Endothelial cell of umbilical vein (primary cell): ENCODE measurements around the gene TNFSF10. TPM values are rescaled to one million over a fixed set of nuclear protein-coding genes. Genes with fewer than 3 reads are reported as not detected.

Experiments used
- BruUV-seq: library from RNA; stranded (reverse); fragments of 400-500 nt; replicated peaks from 2 replicates; lab custom pipeline; 2021; lab: Mats Ljungman, UMichigan
- CTCF ChIA-PET: fragments of 300-600, 350-600 bp; sonication (Branson Sonifier 250); formaldehyde crosslinking; loops from one replicate; lab custom pipeline; 2021; ENCODE audit warnings: antibody characterized with exemption, inconsistent platforms; lab: Charles Lee
- POLR2A ChIA-PET: fragments of 300-600, 350-600 bp; sonication (Branson Sonifier 250); formaldehyde crosslinking; loops from one replicate; lab custom pipeline; 2021; ENCODE audit warnings: antibody characterized with exemption, inconsistent platforms; lab: Charles Lee
- DNase-seq: peaks from one replicate; pipeline ENCODE4 v3.0.0-alpha.2; 2011; ENCODE audit warnings: low read depth, low spot score
- FAIRE-seq: peaks from 2 replicates; lab custom pipeline; 2011; peaks lifted over from hg19 to GRCh38; lab: Jason Lieb, UNC
- H2AFZ ChIP-seq: 2 replicates; pipeline ENCODE4 v1.6.0; 2012; ENCODE audit warnings: low read depth, low read length, control low read depth, inconsistent platforms
- H3K27ac ChIP-seq: 2 replicates; pipeline ENCODE4 v1.5.1; 2011; ENCODE audit warnings: low read depth, mild to moderate bottlenecking, control low read depth, low read length, moderate library complexity; ENCODE audit not compliant: insufficient read depth
- H3K27me3 ChIP-seq, 2 experiments: 2 replicates each; pipeline versions ENCODE4 v1.6.0 to v1.6.1; 2011; ENCODE audit warnings: low read length in 2 of 2, mixed read lengths in 1 of 2; ENCODE audit not compliant: control insufficient read depth in 2 of 2, insufficient read depth in 2 of 2
- H3K36me3 ChIP-seq, 2 experiments: 2 replicates in 1 of 2; 3 replicates in 1 of 2; pipeline ENCODE4 v1.5.1; 2011; ENCODE audit warnings: low read length in 2 of 2, mild to moderate bottlenecking in 1 of 2, moderate library complexity in 1 of 2; ENCODE audit not compliant: control insufficient read depth in 2 of 2, insufficient read depth in 2 of 2; ENCODE audit errors: extremely low read depth in 1 of 2
- H3K4me1 ChIP-seq: 3 replicates; pipeline ENCODE4 v1.5.1; 2011; ENCODE audit warnings: mild to moderate bottlenecking, low read length; ENCODE audit not compliant: control insufficient read depth, insufficient read depth; ENCODE audit errors: extremely low read depth
- H3K4me2 ChIP-seq: 2 replicates; pipeline ENCODE4 v1.6.1; 2011; ENCODE audit warnings: low read length, control low read depth, mixed read lengths; ENCODE audit not compliant: insufficient read depth
- H3K4me3 ChIP-seq, 3 experiments: fragments of 200-600 bp in 1 of 3; sonication (generic), shearing (Covaris generic) in 1 of 3; replicated peaks in 1 of 3; 2 replicates each; pipeline ENCODE4 v1.5.1; 2011 to 2016; ENCODE audit warnings: control low read depth in 3 of 3, low read length in 3 of 3, mild to moderate bottlenecking in 2 of 3, inconsistent platforms in 1 of 3, low read depth in 1 of 3, moderate library complexity in 1 of 3; ENCODE audit not compliant: insufficient read depth in 1 of 3
- H3K79me2 ChIP-seq: 2 replicates; pipeline ENCODE4 v1.6.0; 2012; ENCODE audit warnings: low read length, inconsistent platforms; ENCODE audit not compliant: control insufficient read depth, insufficient read depth
- H3K9ac ChIP-seq: replicated peaks from 2 replicates; pipeline ENCODE3; 2011; ENCODE audit warnings: low read length, control low read depth; ENCODE audit not compliant: insufficient read depth; ENCODE audit errors: extremely low read depth
- H3K9me1 ChIP-seq: replicated peaks from 3 replicates; pipeline ENCODE4 v1.6.0; 2011; ENCODE audit warnings: mild to moderate bottlenecking, low read length; ENCODE audit not compliant: control insufficient read depth, insufficient read depth; ENCODE audit errors: extremely low read depth
- H3K9me3 ChIP-seq: replicated peaks from 2 replicates; pipeline ENCODE4 v1.5.1; 2012; ENCODE audit warnings: low read length, inconsistent platforms; ENCODE audit not compliant: control insufficient read depth, insufficient read depth
- H4K20me1 ChIP-seq: replicated peaks from 2 replicates; pipeline ENCODE3; 2011; ENCODE audit warnings: mild to moderate bottlenecking, low read length; ENCODE audit not compliant: control insufficient read depth, insufficient read depth; ENCODE audit errors: extremely low read depth
- CTCF ChIP-seq, 2 donors: IDR thresholded peaks; 1 replicate in 1 of 2; 2 replicates in 1 of 2; pipeline ENCODE4 v1.5.1; 2011; ENCODE audit warnings: low read length in 2 of 2, mild to moderate bottlenecking in 2 of 2, moderate library complexity in 2 of 2, control low read depth in 1 of 2, inconsistent platforms in 1 of 2, low read depth in 1 of 2; ENCODE audit not compliant: insufficient read depth in 1 of 2; ENCODE audit errors: extremely low read depth in 1 of 2
- EZH2 ChIP-seq: IDR thresholded peaks from 2 replicates; pipeline ENCODE4 v1.6.1; 2012; ENCODE audit warnings: borderline replicate concordance, low read depth, mild to moderate bottlenecking, moderate library complexity, low read length, inconsistent platforms; ENCODE audit not compliant: severe bottlenecking
- FOS ChIP-seq: IDR thresholded peaks from 2 replicates; pipeline ENCODE4 v1.6.1; 2011; ENCODE audit warnings: mild to moderate bottlenecking, low read length, moderate library complexity, borderline replicate concordance; ENCODE audit not compliant: insufficient read depth
- GATA2 ChIP-seq: IDR thresholded peaks from 2 replicates; pipeline ENCODE4 v1.7.0; 2011; ENCODE audit warnings: low read depth, mild to moderate bottlenecking, moderate library complexity, mixed read lengths, low read length; ENCODE audit not compliant: insufficient read length, insufficient read depth
- JUN ChIP-seq: IDR thresholded peaks from 2 replicates; pipeline ENCODE4 v1.6.1; 2011; ENCODE audit warnings: borderline replicate concordance, low read depth; ENCODE audit not compliant: insufficient read length, insufficient read depth
- MYC ChIP-seq: IDR thresholded peaks from one replicate; pipeline ENCODE4 v1.6.1; 2011; ENCODE audit warnings: mild to moderate bottlenecking, low read depth, low read length
- POLR2A ChIP-seq: IDR thresholded peaks from 2 replicates; pipeline ENCODE4 v1.6.1; 2012; ENCODE audit warnings: low read depth, mild to moderate bottlenecking, control low read depth, low read length
- POLR2AphosphoS5 ChIP-seq: IDR thresholded peaks from 2 replicates; pipeline ENCODE4 v1.6.1; 2012; ENCODE audit warnings: low read depth, mild to moderate bottlenecking, control low read depth, low read length, moderate library complexity; ENCODE audit not compliant: insufficient read depth
- dilution Hi-C: fragments of 300-500 bp; cut with MboI; formaldehyde crosslinking; loops from one replicate; pipeline ENCODE4 v1.15.0; 2019; ENCODE audit warnings: low sequenced_read_pairs; ENCODE audit not compliant: extremely low pct_ligation_motif_present
- intact Hi-C: fragments of 100-400 bp; cut with micrococcal nuclease; formaldehyde crosslinking; loops from one replicate; pipeline ENCODE4 v1.10.0; 2022
- polyA plus RNA-seq, 4 experiments: library from polyadenylated mRNA; depleted of rRNA in 3 of 4; stranded (reverse) in 3 of 4; unstranded in 1 of 4; fragments of >200 nt; gene quantifications; 2 replicates each; pipeline versions ENCODE4 v1.2.1 to v1.2.3, GENCODE V29; 2011 to 2012; ENCODE audit warnings: missing spikeins in 1 of 4
- total RNA-seq: library from RNA; stranded (reverse); gene quantifications from 2 replicates; pipeline ENCODE4 v1.2.3, GENCODE V29; 2021
- TF ChIP-seq, protein P1 (sequence below): IDR thresholded peaks from 2 replicates; pipeline ENCODE4 v1.6.1; 2011; ENCODE audit not compliant: insufficient read depth, insufficient read length

The TNFSF10 gene
- total and polyA plus RNA-seq, 2 donors (not counting 3 experiments of a cell fraction or from before 2014, with no cell fraction given), result 31.2 to 55.0 TPM

DNA sequence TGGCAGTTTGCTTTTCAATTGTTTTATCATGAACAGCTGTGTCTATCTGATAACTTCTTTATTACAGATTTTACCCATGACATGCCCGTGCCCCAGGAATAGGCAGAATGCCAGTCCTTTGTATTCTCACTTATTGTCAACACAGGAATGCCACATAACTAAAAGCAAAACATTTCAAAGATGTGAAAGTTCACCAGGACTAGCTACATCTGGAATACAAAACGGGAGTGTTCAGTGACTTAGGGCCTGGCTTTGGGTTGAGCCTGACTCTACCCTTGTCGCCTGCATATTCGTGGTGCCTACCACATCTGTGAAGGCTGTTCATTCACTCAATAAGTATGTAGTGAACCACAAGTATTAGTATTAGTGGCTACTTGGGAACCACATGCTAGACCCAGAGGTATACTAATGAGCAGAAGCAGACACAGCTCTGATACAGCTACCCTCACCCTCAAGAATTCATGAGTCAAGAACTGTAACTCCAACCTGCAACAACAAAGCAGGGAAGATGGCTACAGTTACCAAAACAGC is 2.9 kb downstream of the TNFSF10 start:
- no TSS peak for BruUV-seq
- Histone ChIP-seq H3K9me3 (no peaks in the 10 kb centered on the region), H2AFZ (peak overlapping the region; percentile 67), H3K9me1 (no peaks in the 10 kb centered on the region), H3K79me2 (no peaks in the 10 kb centered on the region), H3K27me3 (no peaks in the 10 kb centered on the region), H4K20me1 (no peaks in the 10 kb centered on the region), H3K4me1 (peaks cover 28% of the 10 kb centered on the region), H3K4me2 (peak overlapping the region; percentile 59), H3K27ac (peak overlapping the region; percentile 80), H3K4me3 (peak overlapping the region in 1 of 3 experiments; percentile 7), H3K36me3 (no peaks in the 10 kb centered on the region), H3K9ac (peak overlapping the region; percentile 36)
- POLR2A ChIA-PET, result interaction anchor here (0.6 to 0.9 kb wide), 2 partner anchors 74 to 75 kb away, joined by 3 to 9 read pairs; no protein-coding TSS in a partner anchor
- DNase-seq (peak; percentile 97), FAIRE-seq (peak; percentile 80)
- TF ChIP-seq JUN (peak; percentile 51), POLR2A (peak; percentile 29), POLR2AphosphoS5 (no peak)
- CTCF ChIA-PET, result interaction anchor here (1.2 to 2.8 kb wide), 7 partner anchors 10 to 148 kb away, joined by 4 to 17 read pairs (median 5); no protein-coding TSS in a partner anchor
- intact Hi-C loops, result no loop called here
- dilution Hi-C loops, result no loop called here

DNA sequence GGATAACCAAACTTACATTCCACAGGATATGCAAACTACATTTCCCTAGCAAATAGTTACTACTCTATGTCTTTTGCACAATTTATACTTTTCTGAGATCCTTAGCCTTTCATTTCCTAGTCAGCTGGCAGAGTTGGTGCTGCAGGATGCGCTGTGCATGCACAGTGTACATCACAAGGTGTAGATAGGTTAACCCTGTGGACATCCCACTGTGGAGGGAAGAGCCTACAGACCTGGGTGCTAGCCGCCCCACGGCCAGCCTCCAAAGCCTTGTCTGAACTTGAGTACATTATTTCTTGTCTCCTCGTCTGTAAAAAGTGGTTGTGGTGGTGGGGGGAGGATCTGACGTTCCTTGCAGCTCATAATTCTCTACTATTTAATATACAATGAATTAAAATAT is 3.5 kb downstream of the TNFSF10 start:
- Histone ChIP-seq H2AFZ (no peak overlapping the region), H3K4me3 (no peak overlapping the region), H3K79me2 (no peaks in the 10 kb centered on the region), H3K9me3 (no peaks in the 10 kb centered on the region), H3K36me3 (no peaks in the 10 kb centered on the region), H3K9ac (no peak overlapping the region), H3K4me2 (peak overlapping the region; percentile 59), H3K4me1 (peaks cover 31% of the 10 kb centered on the region), H4K20me1 (no peaks in the 10 kb centered on the region), H3K9me1 (no peaks in the 10 kb centered on the region), H3K27ac (peak overlapping the region; percentile 80), H3K27me3 (no peaks in the 10 kb centered on the region)
- no TSS peak for BruUV-seq
- dilution Hi-C loops (no loop called here), intact Hi-C loops (no loop called here)
- FAIRE-seq (no peak), DNase-seq (no peak)
- TF ChIP-seq CTCF (IDR thresholded peaks at IDR 0.05; ENCODE audit: extremely low read depth in 1 of 2, insufficient read depth in 1 of 2, low read depth in 1 of 2, low read length in 2 of 2) (no peak), EZH2 (no peak), JUN (no peak), POLR2A (no peak), MYC (no peak), GATA2 (no peak), FOS (no peak)
- TF ChIP-seq, protein P1, sequence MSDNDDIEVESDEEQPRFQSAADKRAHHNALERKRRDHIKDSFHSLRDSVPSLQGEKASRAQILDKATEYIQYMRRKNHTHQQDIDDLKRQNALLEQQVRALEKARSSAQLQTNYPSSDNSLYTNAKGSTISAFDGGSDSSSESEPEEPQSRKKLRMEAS, result no peak
- CTCF ChIA-PET, result interaction anchor here (1.2 to 2.8 kb wide), 8 partner anchors 11 to 148 kb away, joined by 4 to 17 read pairs (median 5); no protein-coding TSS in a partner anchor
- POLR2A ChIA-PET, result interaction anchor here (0.6 to 0.9 kb wide), 2 partner anchors 74 to 76 kb away, joined by 3 to 9 read pairs; no protein-coding TSS in a partner anchor
